ENCODE results near the gene EIF2B5. TPM values are rescaled to one million over a fixed set of nuclear protein-coding genes. Genes with fewer than 3 reads are reported as not detected.
"Not testable (repeated sequence)": the region's sequence is repeated elsewhere in the genome, so short reads cannot be mapped to it uniquely, and the experiment has no call there.

EIF2B5 gene
- total RNA-seq, 1 experiment from 2014 or later = 49.5 TPM

GRCh38 chr3:184133840-184134745 is 1.1 kb upstream of the EIF2B5 start:
- H3K27ac ChIP-seq = peak overlapping the region; percentile 62
- H3K27me3 ChIP-seq (replicated peaks) = no peaks in the 10 kb centered on the region
- H3K4me3 ChIP-seq = peak overlapping the region; percentile 73
- H3K4me1 ChIP-seq (replicated peaks) = peaks cover 27% of the 10 kb centered on the region
- DNase-seq (ENCODE audit: low read depth in 1 of 2, low spot score in 2 of 2) = peak; percentile 66 to 84
- H3K9me3 ChIP-seq (replicated peaks) = no peaks in the 10 kb centered on the region
- H3K36me3 ChIP-seq = peaks cover 24% of the 10 kb centered on the region

- Histone ChIP-seq H3K36me3 (peaks cover 28% of the 10 kb centered on the region), H3K27me3 (replicated peaks) (no peaks in the 10 kb centered on the region), H3K27ac (peak overlapping the region; percentile 62), H3K4me3 (peak overlapping the region; percentile 73), H3K4me1 (replicated peaks) (peaks cover 27% of the 10 kb centered on the region), H3K9me3 (replicated peaks) (no peaks in the 10 kb centered on the region)
- DNase-seq (ENCODE audit: low read depth in 1 of 2, low spot score in 2 of 2) = no peak
Measured at GRCh38 chr3:184134746-184135148, 411 bp upstream of the EIF2B5 start.

- H3K36me3 ChIP-seq = peaks cover 39% of the 10 kb centered on the region
- no peaks in the 10 kb centered on the region for H3K9me3 ChIP-seq (replicated peaks)
- DNase-seq (ENCODE audit: low read depth in 1 of 2, low spot score in 2 of 2) = no peak
- H3K27ac ChIP-seq = peak overlapping the region; percentile 62
- H3K4me1 ChIP-seq (replicated peaks) = peaks cover 27% of the 10 kb centered on the region
- peak overlapping the region; percentile 73 for H3K4me3 ChIP-seq
- no peaks in the 10 kb centered on the region for H3K27me3 ChIP-seq (replicated peaks)
Measured at GRCh38 chr3:184135911-184136260, 728 bp downstream of the EIF2B5 start.

GRCh38 chr3:184140436-184140835 is 5.3 kb downstream of the EIF2B5 start:
- peaks cover 82% of the 10 kb centered on the region for H3K36me3 ChIP-seq
- H3K27ac ChIP-seq = no peak overlapping the region
- H3K4me3 ChIP-seq = no peak overlapping the region
- no peaks in the 10 kb centered on the region for H3K27me3 ChIP-seq (replicated peaks)
- DNase-seq (ENCODE audit: low read depth in 1 of 2, low spot score in 2 of 2) = no peak
- peaks cover 11% of the 10 kb centered on the region; the same call in 1 of the 2 replicates for H3K4me1 ChIP-seq (replicated peaks)
- H3K9me3 ChIP-seq (replicated peaks) = no peaks in the 10 kb centered on the region

- H3K9me3 ChIP-seq (replicated peaks) = no peaks in the 10 kb centered on the region
- H3K4me3 ChIP-seq = no peak overlapping the region
- H3K36me3 ChIP-seq = peaks cover 92% of the 10 kb centered on the region
- no peak overlapping the region for H3K27ac ChIP-seq
- no peak for DNase-seq (ENCODE audit: low read depth in 1 of 2, low spot score in 2 of 2)
- no peaks in the 10 kb centered on the region for H3K27me3 ChIP-seq (replicated peaks)
- H3K4me1 ChIP-seq (replicated peaks) = no peaks in the 10 kb centered on the region
Measured at GRCh38 chr3:184142199-184142598, 7.0 kb downstream of the EIF2B5 start.

- H3K4me3 ChIP-seq = no peak overlapping the region
- H3K27ac ChIP-seq = no peak overlapping the region
- H3K27me3 ChIP-seq (replicated peaks) = no peaks in the 10 kb centered on the region
- no peak for DNase-seq (ENCODE audit: low read depth in 1 of 2, low spot score in 2 of 2)
- no peaks in the 10 kb centered on the region for H3K9me3 ChIP-seq (replicated peaks)
- peaks cover 81% of the 10 kb centered on the region for H3K36me3 ChIP-seq
- H3K4me1 ChIP-seq (replicated peaks) = no peaks in the 10 kb centered on the region
Measured at GRCh38 chr3:184143327-184143726, 8.2 kb downstream of the EIF2B5 start.

- no peaks in the 10 kb centered on the region for H3K9me3 ChIP-seq (replicated peaks)
- H3K4me3 ChIP-seq = no peak overlapping the region
- H3K27ac ChIP-seq = no peak overlapping the region
- no peak for DNase-seq (ENCODE audit: low read depth in 1 of 2, low spot score in 2 of 2)
- no peaks in the 10 kb centered on the region for H3K4me1 ChIP-seq (replicated peaks)
- peaks cover 75% of the 10 kb centered on the region for H3K36me3 ChIP-seq
- H3K27me3 ChIP-seq (replicated peaks) = no peaks in the 10 kb centered on the region
Measured at GRCh38 chr3:184144505-184144904, 9.3 kb downstream of the EIF2B5 start.

- no peaks in the 10 kb centered on the region for H3K9me3 ChIP-seq (replicated peaks)
- H3K36me3 ChIP-seq = peaks cover 69% of the 10 kb centered on the region
- H3K4me1 ChIP-seq (replicated peaks) = no peaks in the 10 kb centered on the region
- peak in 1 of 2 experiments; percentile 25 for DNase-seq (ENCODE audit: low read depth in 1 of 2, low spot score in 2 of 2)
- no peak overlapping the region for H3K27ac ChIP-seq
- no peak overlapping the region for H3K4me3 ChIP-seq
- no peaks in the 10 kb centered on the region for H3K27me3 ChIP-seq (replicated peaks)
Measured at GRCh38 chr3:184145111-184145524, 10.0 kb downstream of the EIF2B5 start.

- Histone ChIP-seq H3K27me3 (replicated peaks) (no peaks in the 10 kb centered on the region), H3K27ac (no peak overlapping the region), H3K36me3 (peaks cover 62% of the 10 kb centered on the region), H3K4me3 (no peak overlapping the region), H3K9me3 (replicated peaks) (no peaks in the 10 kb centered on the region), H3K4me1 (replicated peaks) (no peaks in the 10 kb centered on the region)
- no peak for DNase-seq (ENCODE audit: low read depth in 1 of 2, low spot score in 2 of 2)
Measured at GRCh38 chr3:184145751-184146270, 10.7 kb downstream of the EIF2B5 start.

GRCh38 chr3:184148076-184148475 is 12.9 kb downstream of the EIF2B5 start:
- H3K27me3 ChIP-seq (replicated peaks) = no peaks in the 10 kb centered on the region
- H3K36me3 ChIP-seq = peaks cover 40% of the 10 kb centered on the region
- no peaks in the 10 kb centered on the region for H3K4me1 ChIP-seq (replicated peaks)
- no peaks in the 10 kb centered on the region for H3K9me3 ChIP-seq (replicated peaks)
- H3K4me3 ChIP-seq = no peak overlapping the region
- no peak for DNase-seq (ENCODE audit: low read depth in 1 of 2, low spot score in 2 of 2)
- no peak overlapping the region for H3K27ac ChIP-seq

- Histone ChIP-seq H3K9me3 (replicated peaks) (no peaks in the 10 kb centered on the region), H3K27me3 (replicated peaks) (no peaks in the 10 kb centered on the region), H3K4me3 (no peak overlapping the region), H3K27ac (no peak overlapping the region), H3K36me3 (peaks cover 29% of the 10 kb centered on the region), H3K4me1 (replicated peaks) (peaks cover 3% of the 10 kb centered on the region)
- DNase-seq (ENCODE audit: low read depth in 1 of 2, low spot score in 2 of 2) = no peak
Measured at GRCh38 chr3:184149123-184149522, 14.0 kb downstream of the EIF2B5 start.

GRCh38 chr3:184149770-184150169 is 14.6 kb downstream of the EIF2B5 start:
- peaks cover 23% of the 10 kb centered on the region for H3K36me3 ChIP-seq
- not testable (repeated sequence) for H3K9me3 ChIP-seq (replicated peaks); H3K27ac ChIP-seq; H3K4me3 ChIP-seq; DNase-seq (ENCODE audit: low read depth in 1 of 2, low spot score in 2 of 2); H3K4me1 ChIP-seq (replicated peaks); H3K27me3 ChIP-seq (replicated peaks)

GRCh38 chr3:184154885-184155643 is 19.9 kb downstream of the EIF2B5 start, which contains the start of gene DVL3:
TSS of gene DVL3 (plus strand) at chr3:184155377. CDS start at chr3:184155636, 259 bp downstream.
- DNase-seq (ENCODE audit: low read depth in 1 of 2, low spot score in 2 of 2) = peak; percentile 64 to 71
- Histone ChIP-seq H3K4me3 (peak within 1 kb of the TSS; percentile 92), H3K27ac (peak within 1 kb of the TSS; percentile 70), H3K9me3 (replicated peaks) (no peaks in the 10 kb centered on the region), H3K27me3 (replicated peaks) (no peaks in the 10 kb centered on the region), H3K4me1 (replicated peaks) (peaks cover 27% of the 10 kb centered on the region), H3K36me3 (peaks cover 15% of the 10 kb centered on the region)

All from SJSA1 (cell line).